Neutrophil (primary cell): ENCODE results near the gene SMAD4.

Experiments used
- H3K27ac ChIP-seq: fragments of 200-600 bp; sonication (generic); 2 replicates; pipeline ENCODE4 v1.5.1; 2016; ENCODE audit warnings: mild to moderate bottlenecking, moderate library complexity
- H3K27me3 ChIP-seq: fragments of 200-600 bp; sonication (generic); 2 replicates; pipeline ENCODE4 v1.6.0; 2016; ENCODE audit warnings: mild to moderate bottlenecking
- H3K36me3 ChIP-seq: fragments of 200-600 bp; sonication (generic); 2 replicates; pipeline ENCODE4 v1.5.1; 2017
- H3K4me1 ChIP-seq, 2 experiments: fragments of 200-600 bp in 1 of 2; sonication (generic) in 1 of 2; 1 replicate in 1 of 2; 2 replicates in 1 of 2; pipeline versions ENCODE4 v1.5.1 to v1.6.1; 2013 to 2016; ENCODE audit warnings: low read depth in 1 of 2, low read length in 1 of 2, mild to moderate bottlenecking in 1 of 2, moderate library complexity in 1 of 2; ENCODE audit not compliant: control insufficient read depth in 1 of 2, insufficient read depth in 1 of 2
- H3K4me3 ChIP-seq, 2 experiments: fragments of 200-600 bp in 1 of 2; sonication (generic) in 1 of 2; 1 replicate in 1 of 2; 2 replicates in 1 of 2; pipeline ENCODE4 v1.5.1; 2013 to 2016; ENCODE audit warnings: low read depth in 1 of 2, low read length in 1 of 2, mild to moderate bottlenecking in 1 of 2, moderate library complexity in 1 of 2
- H3K9me3 ChIP-seq: fragments of 200-600 bp; sonication (generic); 2 replicates; pipeline ENCODE4 v1.5.1; 2016
- CTCF ChIP-seq: fragments of 200-600 bp; sonication (generic); IDR thresholded peaks from 2 replicates; pipeline ENCODE4 v1.5.1; 2016; ENCODE audit warnings: antibody characterized with exemption

SMAD4 gene

GRCh38 chr18:51048190-51048589, 18.2 kb downstream of the SMAD4 start:
- Histone ChIP-seq H3K4me1 (no peaks in the 10 kb centered on the region), H3K4me3 (no peak overlapping the region), H3K9me3 (no peaks in the 10 kb centered on the region), H3K27me3 (no peaks in the 10 kb centered on the region), H3K27ac (no peak overlapping the region), H3K36me3 (peaks cover 45% of the 10 kb centered on the region)
- no peak for TF ChIP-seq CTCF

- Histone ChIP-seq H3K36me3 (peaks cover 45% of the 10 kb centered on the region), H3K27me3 (no peaks in the 10 kb centered on the region), H3K4me1 (no peaks in the 10 kb centered on the region), H3K27ac (no peak overlapping the region), H3K9me3 (no peaks in the 10 kb centered on the region), H3K4me3 (no peak overlapping the region)
- TF ChIP-seq CTCF: no peak
These were observed 19.1 kb downstream of the SMAD4 start for GRCh38 chr18:51049137-51049536.

GRCh38 chr18:51051105-51051712, 21.2 kb downstream of the SMAD4 start:
- Histone ChIP-seq H3K4me3 (no peak overlapping the region), H3K36me3 (peaks cover 62% of the 10 kb centered on the region), H3K9me3 (no peaks in the 10 kb centered on the region), H3K4me1 (no peaks in the 10 kb centered on the region), H3K27me3 (no peaks in the 10 kb centered on the region), H3K27ac (no peak overlapping the region)
- peak; percentile 53 for TF ChIP-seq CTCF

GRCh38 chr18:51053814-51054213, 23.8 kb downstream of the SMAD4 start:
- peaks cover 62% of the 10 kb centered on the region for H3K36me3 ChIP-seq

GRCh38 chr18:51054764-51055163, 24.8 kb downstream of the SMAD4 start:
- H3K4me1 ChIP-seq: no peaks in the 10 kb centered on the region
- no peaks in the 10 kb centered on the region for H3K9me3 ChIP-seq
- H3K27ac ChIP-seq: no peak overlapping the region
- no peak for TF ChIP-seq CTCF
- no peak overlapping the region for H3K4me3 ChIP-seq
- H3K27me3 ChIP-seq: no peaks in the 10 kb centered on the region
- peaks cover 62% of the 10 kb centered on the region for H3K36me3 ChIP-seq

More at GRCh38 chr18:51053814-51054213, 23.8 kb downstream of the SMAD4 start:
- no peak overlapping the region for H3K4me3 ChIP-seq
- H3K4me1 ChIP-seq: no peaks in the 10 kb centered on the region
- TF ChIP-seq CTCF: no peak
- H3K9me3 ChIP-seq: no peaks in the 10 kb centered on the region
- H3K27ac ChIP-seq: peak overlapping the region; percentile 1
- no peaks in the 10 kb centered on the region for H3K27me3 ChIP-seq
